G401.6 (cell line): ENCODE measurements around the gene PCDHGB5.
"Not testable (repeated sequence)": the region's sequence is repeated elsewhere in the genome, so short reads cannot be mapped to it uniquely, and the experiment has no call there.

Experiments
- FAIRE-seq: peaks from 2 replicates; lab custom pipeline; 2012; peaks lifted over from hg19 to GRCh38; lab: Jason Lieb, UNC

The PCDHGB5 gene

DNA sequence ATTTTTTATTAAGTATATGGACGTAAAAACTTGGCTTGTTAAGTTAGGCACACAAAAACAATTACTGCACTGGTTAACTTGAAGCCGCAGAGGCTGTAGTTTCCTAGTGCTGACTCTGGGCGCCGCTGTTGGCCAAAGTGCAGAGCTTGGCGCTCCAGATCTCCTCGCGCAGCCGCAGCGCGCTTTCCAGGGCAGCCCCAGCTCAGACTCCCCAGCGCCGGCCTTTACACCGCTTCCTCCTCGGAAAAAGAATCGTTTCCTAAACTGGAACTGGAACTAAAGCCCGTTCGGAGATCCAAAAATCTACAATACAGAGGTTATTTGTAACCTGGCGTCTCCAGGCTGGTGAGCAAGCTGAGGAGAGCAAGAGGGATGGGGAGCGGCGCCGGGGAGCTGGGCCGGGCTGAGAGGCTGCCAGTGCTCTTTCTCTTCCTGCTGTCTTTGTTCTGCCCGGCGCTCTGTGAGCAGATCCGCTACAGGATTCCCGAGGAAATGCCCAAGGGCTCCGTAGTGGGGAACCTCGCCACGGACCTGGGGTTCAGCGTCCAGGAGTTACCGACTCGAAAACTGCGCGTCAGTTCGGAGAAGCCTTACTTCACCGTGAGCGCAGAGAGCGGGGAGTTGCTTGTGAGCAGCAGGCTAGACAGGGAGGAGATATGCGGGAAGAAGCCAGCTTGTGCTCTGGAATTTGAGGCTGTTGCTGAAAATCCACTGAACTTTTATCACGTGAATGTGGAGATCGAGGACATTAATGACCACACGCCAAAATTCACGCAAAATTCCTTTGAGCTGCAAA is at the start of gene PCDHGB5:
PCDHGB5 (plus strand) TSS at position 192 of the 796 bp plus-strand sequence; CDS start at position 373, 181 bp downstream.
- not testable (repeated sequence) for FAIRE-seq

DNA sequence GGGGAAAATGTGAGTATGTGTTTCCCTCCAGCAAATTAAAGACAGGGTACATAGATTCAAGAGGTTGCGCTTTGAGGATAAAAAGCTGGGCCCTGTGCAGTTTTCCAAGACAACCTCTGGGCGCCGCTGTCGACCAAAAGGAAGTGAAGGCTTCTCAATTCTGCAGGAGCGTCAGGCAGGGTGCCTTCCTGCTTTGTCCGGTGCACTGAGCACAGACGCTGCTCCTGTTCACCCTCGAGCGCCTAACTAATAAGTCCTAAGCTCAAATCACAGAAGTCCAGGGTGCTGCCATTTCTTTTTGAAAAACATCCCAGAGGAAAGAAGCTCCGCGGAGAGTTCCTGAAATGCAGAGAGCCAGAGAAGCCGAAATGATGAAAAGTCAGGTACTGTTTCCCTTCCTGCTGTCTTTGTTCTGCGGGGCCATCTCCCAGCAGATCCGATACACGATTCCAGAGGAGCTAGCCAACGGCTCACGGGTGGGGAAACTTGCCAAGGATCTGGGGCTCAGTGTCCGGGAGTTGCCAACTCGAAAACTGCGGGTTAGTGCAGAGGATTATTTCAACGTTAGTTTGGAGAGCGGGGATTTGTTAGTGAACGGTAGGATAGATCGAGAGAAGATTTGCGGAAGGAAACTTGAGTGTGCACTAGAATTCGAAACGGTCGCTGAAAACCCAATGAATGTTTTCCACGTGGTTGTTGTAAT is 47.7 kb upstream of the PCDHGB5 start, which contains the start of gene PCDHGB1:
PCDHGB1 (plus strand) TSS at position 183 of the 703 bp plus-strand sequence; CDS start at position 345, 162 bp downstream.
- FAIRE-seq = no peak

DNA sequence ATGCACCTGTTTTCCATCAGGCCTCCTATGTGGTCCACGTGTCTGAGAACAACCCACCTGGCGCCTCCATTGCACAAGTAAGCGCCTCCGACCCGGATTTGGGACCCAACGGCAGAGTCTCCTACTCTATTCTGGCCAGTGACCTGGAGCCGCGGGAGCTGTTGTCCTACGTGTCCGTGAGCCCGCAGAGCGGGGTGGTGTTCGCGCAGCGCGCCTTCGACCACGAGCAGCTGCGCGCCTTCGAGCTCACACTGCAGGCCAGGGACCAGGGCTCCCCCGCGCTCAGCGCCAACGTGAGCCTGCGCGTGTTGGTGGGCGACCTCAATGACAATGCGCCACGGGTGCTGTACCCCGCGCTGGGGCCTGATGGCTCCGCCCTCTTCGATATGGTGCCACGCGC is 46.2 kb upstream of the PCDHGB5 start:
- no peak for FAIRE-seq

GRCh38 chr5:141354900-141355469 is 42.8 kb upstream of the PCDHGB5 start, which contains the start of gene PCDHGA4:
Gene PCDHGA4 (plus strand): TSS chr5:141355021. CDS start chr5:141355108, 87 bp downstream.
- no peak for FAIRE-seq

GRCh38 chr5:141355641-141356040 is 42.1 kb upstream of the PCDHGB5 start:
- FAIRE-seq = no peak

- FAIRE-seq = no peak
Measured at GRCh38 chr5:141356133-141356532, 41.6 kb upstream of the PCDHGB5 start.

GRCh38 chr5:141356950-141357349 is 40.8 kb upstream of the PCDHGB5 start:
- FAIRE-seq = no peak

- FAIRE-seq = peak; percentile 47
Measured at GRCh38 chr5:141359790-141360426, 37.8 kb upstream of the PCDHGB5 start, which contains the start of gene PCDHGB2. Gene PCDHGB2 (plus strand): TSS chr5:141359994. CDS start chr5:141360136, 142 bp downstream.

- no peak for FAIRE-seq
Measured at GRCh38 chr5:141360685-141361084, 37.1 kb upstream of the PCDHGB5 start.

DNA sequence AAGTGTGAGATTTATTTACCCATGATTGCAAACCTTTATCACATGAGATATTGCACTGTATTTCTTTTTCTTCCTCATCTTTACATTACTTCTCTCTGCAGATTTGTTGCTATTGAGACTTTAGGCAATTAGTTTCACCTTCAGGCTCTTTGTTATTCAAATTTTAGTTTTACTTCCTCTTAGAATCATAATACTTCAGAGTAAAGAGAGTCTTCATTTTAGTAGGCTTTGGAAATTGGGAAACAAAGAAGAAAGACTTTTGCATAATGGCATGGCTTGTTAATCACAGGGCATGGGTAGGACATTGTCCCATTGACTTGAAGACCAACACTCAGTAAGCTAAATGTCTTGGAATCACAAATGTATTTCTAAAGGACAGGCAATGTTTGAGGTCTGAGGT is 35.0 kb upstream of the PCDHGB5 start:
- FAIRE-seq = no peak

DNA sequence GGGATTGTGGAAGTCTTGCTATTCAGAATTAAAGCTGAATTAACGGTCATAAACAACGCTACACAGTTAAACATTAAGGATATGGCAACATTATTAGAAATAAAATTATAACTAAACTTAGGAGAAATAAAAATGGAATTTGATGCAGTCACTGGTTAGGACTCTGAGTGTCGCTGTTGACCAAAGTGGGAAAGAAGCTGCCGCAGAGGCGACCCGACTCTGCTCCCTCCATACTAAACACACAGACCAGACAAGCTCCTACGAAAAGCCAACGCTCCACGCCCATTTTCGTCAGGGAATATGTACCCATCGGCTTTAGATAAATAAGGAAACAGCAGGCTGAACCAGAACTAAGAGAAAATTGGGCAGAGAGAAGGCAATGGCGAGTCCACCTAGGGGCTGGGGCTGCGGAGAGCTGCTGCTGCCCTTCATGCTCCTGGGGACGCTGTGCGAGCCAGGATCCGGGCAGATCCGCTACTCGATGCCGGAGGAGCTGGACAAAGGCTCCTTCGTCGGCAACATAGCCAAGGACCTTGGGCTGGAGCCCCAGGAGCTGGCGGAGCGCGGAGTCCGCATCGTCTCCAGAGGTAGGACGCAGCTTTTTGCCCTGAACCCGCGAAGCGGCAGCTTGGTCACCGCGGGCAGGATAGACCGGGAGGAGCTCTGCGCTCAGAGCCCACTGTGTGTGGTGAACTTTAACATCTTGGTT is 33.6 kb upstream of the PCDHGB5 start, which contains the start of gene PCDHGA5:
PCDHGA5 (plus strand) TSS at position 211 of the 709 bp plus-strand sequence; CDS start at position 380, 169 bp downstream.
- FAIRE-seq = no peak

- no peak for FAIRE-seq
Measured at GRCh38 chr5:141366016-141366896, 31.5 kb upstream of the PCDHGB5 start.

DNA sequence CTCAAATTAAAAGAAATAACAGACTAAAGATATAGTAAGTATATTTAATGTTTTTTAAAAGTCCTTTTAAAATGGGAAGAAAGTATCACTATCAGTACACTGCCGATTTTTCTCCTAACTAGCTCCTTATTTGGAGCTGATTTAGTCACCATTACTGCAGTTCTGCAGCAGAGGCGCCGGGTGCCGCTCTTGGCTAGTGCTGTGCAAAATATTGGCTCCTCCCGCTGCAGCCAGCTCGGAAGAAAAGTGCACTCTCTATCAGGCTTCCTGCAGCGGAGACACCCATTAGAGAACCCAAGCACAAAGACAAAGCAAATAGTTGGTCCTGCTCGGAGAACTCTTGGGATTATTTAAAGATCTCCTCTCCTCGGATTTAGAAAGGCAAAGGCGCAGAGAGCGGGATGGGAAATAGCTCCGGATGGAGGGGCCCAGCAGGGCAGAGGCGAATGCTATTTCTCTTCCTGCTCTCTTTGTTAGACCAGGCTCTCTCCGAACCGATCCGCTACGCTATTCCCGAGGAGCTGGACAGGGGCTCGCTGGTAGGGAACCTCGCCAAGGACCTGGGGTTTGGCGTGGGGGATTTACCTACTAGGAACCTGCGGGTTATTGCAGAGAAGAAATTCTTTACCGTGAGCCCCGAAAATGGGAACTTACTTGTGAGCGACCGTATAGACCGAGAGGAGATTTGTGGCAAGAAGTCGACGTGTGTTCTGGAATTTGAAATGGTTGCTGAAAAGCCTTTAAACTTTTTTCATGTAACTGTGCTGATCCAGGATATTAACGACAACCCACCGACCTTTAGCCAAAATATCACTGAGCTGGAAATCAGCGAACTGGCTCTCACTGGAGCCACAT is 27.5 kb upstream of the PCDHGB5 start, which contains the start of gene PCDHGB3:
PCDHGB3 (plus strand) TSS at position 249 of the 855 bp plus-strand sequence; CDS start at position 402, 153 bp downstream.
- FAIRE-seq = no peak

DNA sequence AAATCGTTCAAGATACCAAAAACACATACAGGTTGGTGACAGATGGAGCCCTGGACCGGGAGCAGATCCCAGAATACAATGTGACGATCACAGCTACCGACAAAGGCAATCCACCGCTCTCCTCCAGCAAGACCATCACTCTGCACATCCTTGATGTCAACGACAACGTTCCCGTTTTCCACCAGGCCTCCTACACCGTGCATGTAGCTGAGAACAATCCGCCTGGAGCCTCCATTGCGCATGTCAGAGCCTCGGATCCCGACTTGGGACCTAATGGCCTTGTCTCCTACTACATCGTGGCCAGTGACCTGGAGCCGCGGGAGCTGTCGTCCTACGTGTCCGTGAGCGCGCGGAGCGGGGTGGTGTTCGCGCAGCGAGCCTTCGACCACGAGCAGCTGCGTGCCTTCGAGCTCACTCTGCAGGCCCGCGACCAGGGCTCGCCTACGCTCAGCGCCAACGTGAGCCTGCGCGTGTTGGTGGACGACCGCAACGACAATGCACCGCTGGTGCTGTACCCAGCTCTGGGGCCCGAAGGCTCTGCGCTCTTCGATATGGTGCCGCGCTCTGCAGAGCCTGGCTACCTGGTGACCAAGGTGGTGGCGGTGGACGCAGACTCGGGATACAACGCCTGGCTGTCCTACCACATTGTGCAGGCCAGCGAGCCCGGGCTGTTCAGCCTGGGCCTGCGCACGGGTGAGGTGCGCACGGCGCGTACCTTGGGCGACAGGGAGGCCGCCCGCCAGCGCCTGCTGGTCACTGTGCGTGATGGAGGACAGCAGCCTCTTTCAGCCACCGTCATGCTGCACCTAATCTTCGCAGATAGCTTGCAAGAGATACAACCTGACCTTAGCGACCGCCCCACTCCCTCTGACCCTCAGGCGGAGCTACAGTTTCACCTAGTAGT is 25.9 kb upstream of the PCDHGB5 start:
- FAIRE-seq = no peak

DNA sequence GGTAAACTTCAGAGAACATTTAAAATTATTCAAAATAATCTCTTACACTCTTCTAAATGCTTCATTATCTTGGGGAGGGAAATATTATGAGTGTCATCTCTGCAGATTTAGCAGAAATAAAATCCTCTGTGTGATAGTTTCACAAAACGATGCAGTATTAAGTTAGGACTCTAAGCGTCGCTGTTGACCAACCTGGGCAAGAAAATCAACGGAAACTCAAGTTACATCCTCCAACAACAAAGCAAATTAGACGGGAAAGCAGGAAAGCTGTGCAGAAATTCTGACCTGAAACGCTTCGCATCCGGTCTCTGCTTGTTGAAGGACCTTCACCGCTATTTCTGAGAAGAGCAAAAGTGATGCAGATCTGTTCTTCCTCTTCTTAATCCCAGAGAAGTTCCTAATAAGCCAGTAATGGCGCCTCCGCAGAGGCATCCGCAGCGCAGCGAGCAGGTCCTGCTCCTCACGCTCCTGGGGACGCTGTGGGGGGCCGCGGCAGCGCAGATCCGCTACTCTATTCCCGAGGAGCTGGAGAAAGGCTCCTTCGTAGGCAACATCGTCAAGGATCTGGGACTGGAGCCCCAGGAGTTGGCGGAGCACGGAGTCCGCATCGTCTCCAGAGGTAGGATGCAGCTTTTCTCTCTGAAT is 24.0 kb upstream of the PCDHGB5 start, which contains the start of gene PCDHGA6:
PCDHGA6 (plus strand) TSS at position 219 of the 645 bp plus-strand sequence; CDS start at position 412, 193 bp downstream.
- no peak for FAIRE-seq

- no peak for FAIRE-seq
Measured at GRCh38 chr5:141374627-141375026, 23.1 kb upstream of the PCDHGB5 start.

DNA sequence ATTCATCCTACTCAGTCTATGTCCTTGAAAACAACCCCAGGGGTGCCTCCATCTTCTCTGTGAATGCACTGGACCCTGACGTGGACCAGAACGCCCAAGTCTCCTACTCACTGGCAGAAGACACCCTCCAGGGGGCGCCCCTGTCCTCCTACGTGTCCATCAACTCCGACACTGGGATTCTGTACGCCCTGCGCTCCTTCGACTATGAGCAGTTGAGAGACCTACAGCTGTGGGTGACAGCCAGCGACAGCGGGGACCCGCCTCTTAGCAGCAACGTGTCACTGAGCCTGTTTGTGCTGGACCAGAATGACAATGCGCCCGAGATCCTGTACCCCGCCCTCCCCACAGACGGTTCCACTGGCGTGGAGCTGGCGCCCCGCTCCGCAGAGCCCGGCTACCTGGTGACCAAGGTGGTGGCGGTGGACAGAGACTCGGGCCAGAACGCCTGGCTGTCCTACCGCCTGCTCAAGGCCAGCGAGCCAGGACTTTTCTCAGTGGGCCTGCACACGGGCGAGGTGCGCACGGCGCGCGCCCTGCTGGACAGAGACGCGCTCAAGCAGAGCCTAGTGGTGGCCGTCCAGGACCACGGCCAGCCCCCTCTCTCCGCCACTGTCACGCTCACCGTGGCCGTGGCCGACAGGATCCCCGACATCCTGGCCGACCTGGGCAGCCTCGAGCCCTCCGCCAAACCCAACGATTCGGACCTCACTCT is 22.1 kb upstream of the PCDHGB5 start:
- not testable (repeated sequence) for FAIRE-seq
